ENCODE data around the gene ACSF3.

Gene ACSF3

GRCh38 chr16:89093602-89094251 is at the start of gene ACSF3:
Gene ACSF3, plus strand, starts transcription at chr16:89093852. Its CDS starts 6,830 bp downstream, at chr16:89100682.
- DNase-seq (ENCODE audit: low read depth) = peak; percentile 53

GRCh38 chr16:89044418-89045180 is 49.1 kb upstream of the ACSF3 start:
- DNase-seq (ENCODE audit: low read depth) = no peak

GRCh38 chr16:89045181-89045815 is 48.4 kb upstream of the ACSF3 start:
- no peak for DNase-seq (ENCODE audit: low read depth)

- DNase-seq (ENCODE audit: low read depth) = no peak
Observed at GRCh38 chr16:89045881-89046280, 47.8 kb upstream of the ACSF3 start.

- no peak for DNase-seq (ENCODE audit: low read depth)
Observed at GRCh38 chr16:89046491-89046890, 47.2 kb upstream of the ACSF3 start.

- no peak for DNase-seq (ENCODE audit: low read depth)
Observed at GRCh38 chr16:89047331-89048089, 46.1 kb upstream of the ACSF3 start.

GRCh38 chr16:89048090-89048725 is 45.4 kb upstream of the ACSF3 start:
- DNase-seq (ENCODE audit: low read depth) = no peak

- DNase-seq (ENCODE audit: low read depth) = no peak
Observed at GRCh38 chr16:89048871-89049422, 44.7 kb upstream of the ACSF3 start.

- DNase-seq (ENCODE audit: low read depth) = no peak
Observed at GRCh38 chr16:89049484-89050118, 44.1 kb upstream of the ACSF3 start.

- DNase-seq (ENCODE audit: low read depth) = no peak
Observed at GRCh38 chr16:89050119-89050867, 43.4 kb upstream of the ACSF3 start.

- DNase-seq (ENCODE audit: low read depth) = no peak
Observed at GRCh38 chr16:89050868-89051311, 42.8 kb upstream of the ACSF3 start.

- DNase-seq (ENCODE audit: low read depth) = no peak
Observed at GRCh38 chr16:89051521-89052166, 42.0 kb upstream of the ACSF3 start.

GRCh38 chr16:89052191-89052889 is 41.3 kb upstream of the ACSF3 start:
- DNase-seq (ENCODE audit: low read depth) = no peak

GRCh38 chr16:89052890-89053724 is 40.5 kb upstream of the ACSF3 start:
- DNase-seq (ENCODE audit: low read depth) = no peak

GRCh38 chr16:89053725-89054029 is 40.0 kb upstream of the ACSF3 start:
- DNase-seq (ENCODE audit: low read depth) = no peak

GRCh38 chr16:89054261-89054661 is 39.4 kb upstream of the ACSF3 start:
- no peak for DNase-seq (ENCODE audit: low read depth)

- DNase-seq (ENCODE audit: low read depth) = no peak
Observed at GRCh38 chr16:89054714-89055113, 38.9 kb upstream of the ACSF3 start.

- DNase-seq (ENCODE audit: low read depth) = no peak
Observed at GRCh38 chr16:89055313-89055712, 38.3 kb upstream of the ACSF3 start.
